UCSD-AML1 (cell line): Measurements from ENCODE around the gene RELN.

Experiments used
- DNase-seq: peaks from one replicate; lab custom pipeline; 2025; ENCODE audit not compliant: unreplicated experiment; lab: John Stamatoyannopoulos, UW

Gene RELN

DNA sequence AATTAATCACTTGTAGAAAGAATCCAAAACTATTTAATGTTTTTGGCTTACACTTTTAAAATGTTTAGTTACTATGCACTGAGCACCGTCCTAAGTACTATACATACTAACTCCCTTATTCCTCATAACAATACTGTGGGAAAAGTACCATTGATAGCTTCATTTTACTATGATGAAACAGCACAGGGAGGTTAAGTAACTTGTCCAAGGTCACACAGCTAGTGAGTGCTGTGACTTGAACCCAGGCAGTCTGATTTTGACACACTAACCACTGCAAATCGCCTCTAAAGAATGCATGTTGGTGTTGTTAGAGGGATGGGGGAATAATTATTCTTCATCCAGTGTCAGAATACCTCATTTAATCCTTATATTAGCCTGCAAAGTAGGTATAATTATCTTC is 1.9 kb upstream of the RELN start:
- no peak for DNase-seq

GRCh38 chr7:103990991-103991390 is 1.5 kb upstream of the RELN start:
- DNase-seq: no peak

DNA sequence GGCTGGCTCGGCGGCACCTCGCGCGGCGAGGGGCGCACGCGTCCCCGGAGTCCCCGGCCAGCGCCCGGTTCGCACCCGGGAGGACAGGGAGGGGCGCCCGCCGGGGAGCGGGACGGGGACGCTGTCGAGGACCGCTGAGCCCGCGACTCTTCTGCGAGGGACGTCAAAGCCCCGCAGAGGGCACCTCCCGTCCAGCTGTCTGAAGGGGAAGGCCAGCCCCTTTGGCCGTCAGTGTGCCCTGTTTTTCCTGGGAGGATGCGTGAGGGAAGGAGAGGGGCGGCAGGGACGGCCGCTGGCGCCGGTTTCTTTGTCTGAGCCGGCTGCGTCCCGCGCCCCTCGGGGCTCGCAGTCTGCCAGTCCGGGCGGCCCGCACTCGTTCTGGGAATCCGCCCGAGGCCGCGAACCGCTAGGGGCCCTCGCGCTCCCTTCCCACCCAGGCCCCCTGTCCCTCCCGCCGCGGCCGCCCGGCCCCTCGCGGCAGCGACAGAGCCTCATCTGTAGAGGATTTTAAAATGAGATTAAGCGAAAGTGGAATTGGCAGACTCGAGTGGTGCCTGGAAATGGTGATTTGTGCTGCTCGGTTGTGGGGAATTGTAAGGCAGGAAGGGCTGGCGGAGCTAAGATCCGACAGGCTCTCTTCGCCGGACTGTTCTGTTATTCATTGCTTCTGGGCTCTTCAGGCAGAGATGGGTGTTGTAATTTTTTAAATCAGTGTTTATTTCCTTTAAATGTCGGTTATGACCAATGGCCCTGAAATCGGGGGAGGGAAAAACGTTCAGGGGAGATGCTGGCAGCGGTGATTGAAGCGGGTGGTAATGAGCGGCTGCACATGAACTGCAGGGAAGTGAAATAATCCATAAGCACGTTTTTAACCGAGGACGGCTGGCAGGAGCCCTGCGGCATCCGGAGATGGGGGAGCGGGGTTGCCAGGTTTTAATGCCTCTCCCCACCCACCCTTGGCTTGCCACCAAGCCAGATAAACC is 618 bp upstream of the RELN start:
- no peak for DNase-seq

- DNase-seq: no peak
These were observed 824 bp downstream of the RELN start for GRCh38 chr7:103988468-103989199.

DNA sequence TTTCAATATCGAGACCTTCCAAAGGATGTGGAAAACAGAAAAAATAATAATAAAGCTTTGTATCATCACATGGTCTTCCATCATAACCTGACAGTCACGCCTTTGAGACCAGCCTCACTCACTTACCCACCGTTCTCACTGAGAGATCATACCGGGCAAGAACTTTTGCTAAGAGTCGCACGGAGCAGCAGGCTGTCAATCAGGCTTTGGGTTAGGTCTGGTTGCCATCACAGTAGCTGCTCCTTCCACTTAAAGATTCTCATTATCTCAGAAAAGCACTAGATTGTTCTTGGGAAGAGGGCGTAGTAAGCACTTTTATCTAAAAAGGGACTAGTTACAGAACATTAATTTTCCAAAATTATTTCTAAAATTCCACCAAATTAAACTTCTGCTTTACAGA is 2.0 kb downstream of the RELN start:
- DNase-seq: no peak

DNA sequence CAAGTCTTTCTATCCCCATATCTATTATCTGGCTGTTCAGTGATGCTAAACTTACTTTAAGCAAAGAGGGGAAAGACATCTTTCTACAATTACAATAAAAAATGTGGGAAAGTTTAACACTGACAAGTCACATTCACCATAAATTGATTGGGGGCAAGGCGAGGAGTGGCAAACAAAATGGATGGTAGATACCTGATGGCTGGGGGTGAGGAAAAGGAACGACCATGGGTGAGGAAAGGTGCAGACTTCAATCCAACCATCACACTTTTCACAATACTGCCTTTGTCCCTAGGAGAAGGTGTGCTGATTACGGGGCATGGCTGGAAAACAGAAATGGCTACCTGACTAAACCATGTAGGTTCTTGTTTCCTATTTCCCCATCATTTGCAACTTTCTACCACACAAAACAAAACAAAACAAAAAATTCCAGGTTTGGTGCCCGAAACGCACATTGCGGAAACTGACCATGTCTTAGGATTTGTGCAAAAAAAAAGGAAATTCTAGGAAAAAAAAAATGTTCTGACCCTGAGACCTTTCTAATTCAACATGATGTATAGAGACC is 3.8 kb downstream of the RELN start:
- no peak for DNase-seq

- DNase-seq: no peak
These were observed 5.4 kb downstream of the RELN start for GRCh38 chr7:103984050-103984449.

DNA sequence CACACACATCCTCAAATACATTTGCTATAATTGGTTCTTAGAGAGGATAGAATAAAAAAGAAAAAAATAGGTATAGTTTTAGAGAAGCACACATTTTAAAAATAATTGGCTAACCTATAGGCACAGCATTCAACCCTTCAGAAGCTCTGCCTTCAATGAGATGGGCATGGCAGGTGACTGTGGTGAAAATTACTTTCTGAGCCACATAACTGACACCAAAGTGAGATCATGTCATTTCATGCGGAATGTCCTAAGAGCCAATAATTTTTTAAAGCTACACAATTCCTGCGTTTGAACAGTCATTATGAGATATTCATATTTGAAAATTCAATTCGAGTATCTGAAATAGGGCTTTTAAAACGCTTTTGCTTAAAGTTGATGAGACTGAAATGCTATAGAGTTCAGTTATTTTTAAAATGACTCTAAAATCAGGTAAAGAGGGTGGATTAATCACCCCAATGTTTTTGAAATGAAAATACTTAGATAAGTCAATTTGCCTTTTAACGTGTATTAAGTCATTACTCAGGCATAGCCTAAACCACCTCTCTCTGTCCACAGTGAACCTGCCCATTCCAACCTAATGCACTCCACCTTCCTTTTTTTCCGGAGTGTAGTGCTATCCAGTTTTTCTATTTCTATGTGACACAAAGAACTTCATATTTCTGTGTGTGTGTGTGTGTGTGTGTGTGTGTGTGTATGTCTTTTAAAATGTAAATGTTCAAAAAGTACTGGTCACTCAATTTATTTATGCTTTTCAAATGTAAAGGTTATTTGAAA is 6.1 kb downstream of the RELN start:
- no peak for DNase-seq

GRCh38 chr7:103981003-103981423 is 8.4 kb downstream of the RELN start:
- no peak for DNase-seq

- DNase-seq: no peak
These were observed 16.6 kb downstream of the RELN start for GRCh38 chr7:103972779-103973434.

DNA sequence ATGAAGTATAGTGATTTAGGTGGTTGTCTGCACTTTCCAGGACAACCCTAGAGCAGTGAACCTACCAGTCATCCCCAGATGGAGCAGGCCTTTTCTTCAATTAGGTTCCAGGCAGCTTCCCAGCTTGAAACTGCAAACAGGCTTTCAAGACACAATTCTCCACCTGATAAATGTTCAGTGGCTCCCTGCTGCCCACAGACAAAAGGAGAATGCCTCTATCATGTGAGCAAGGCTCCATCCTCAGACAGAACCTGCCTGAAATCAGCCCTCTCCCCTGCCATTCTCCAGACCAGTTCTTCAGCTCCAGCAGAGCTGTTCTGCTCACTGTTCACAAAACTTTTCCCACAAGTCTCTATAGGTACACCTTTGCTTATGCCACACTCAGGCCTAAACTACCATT is 22.1 kb downstream of the RELN start:
- no peak for DNase-seq

DNA sequence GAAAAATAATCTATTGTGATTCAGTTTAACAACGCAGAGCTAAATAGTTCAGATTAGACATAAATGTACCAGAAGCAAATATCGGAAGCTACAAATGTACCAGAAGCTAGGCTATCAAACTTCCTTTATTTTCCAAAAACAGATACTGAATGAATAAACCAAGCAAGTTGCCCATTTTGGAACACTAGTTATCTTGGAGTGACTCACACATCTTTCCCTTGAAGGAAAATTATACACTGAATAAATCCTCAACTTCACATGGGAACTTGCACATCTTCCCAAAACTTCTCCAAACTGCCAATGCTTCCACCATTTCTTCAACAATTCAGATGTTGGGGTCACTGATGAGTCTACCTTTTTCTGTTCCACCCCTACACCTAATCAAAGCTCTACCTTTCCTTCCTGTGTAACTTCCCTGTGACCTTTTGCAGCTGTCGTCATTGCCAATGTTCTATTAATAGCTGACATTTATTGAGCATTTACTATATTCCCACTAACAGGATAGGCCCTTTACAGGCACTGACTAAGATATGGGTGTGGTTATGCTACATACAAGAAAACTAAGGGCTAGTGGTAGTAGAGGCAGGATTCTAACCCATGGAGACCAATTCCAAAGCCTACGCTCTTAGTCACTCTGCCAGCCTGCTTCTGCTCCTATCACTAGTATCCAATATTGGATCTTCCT is 22.7 kb downstream of the RELN start:
- no peak for DNase-seq

DNA sequence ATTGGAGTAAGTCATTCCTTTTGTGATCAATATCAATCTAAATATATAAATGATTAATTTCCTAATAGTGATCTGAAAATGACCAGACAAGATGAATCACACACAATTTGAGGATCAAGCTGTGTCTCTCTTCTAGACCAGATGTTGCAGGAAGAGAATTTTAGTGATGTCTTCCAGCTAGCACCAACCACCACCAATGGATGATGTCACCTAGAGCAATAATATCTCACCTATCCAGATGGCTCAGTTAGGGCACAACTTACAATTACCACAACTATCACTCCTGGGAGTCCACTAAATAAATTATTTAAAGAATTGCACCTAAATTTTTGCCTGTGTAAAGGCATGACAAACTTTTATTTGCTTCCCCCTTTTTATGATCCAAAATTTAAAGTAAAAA is 25.2 kb downstream of the RELN start:
- DNase-seq: no peak

GRCh38 chr7:103962070-103962469 is 27.4 kb downstream of the RELN start:
- no peak for DNase-seq

DNA sequence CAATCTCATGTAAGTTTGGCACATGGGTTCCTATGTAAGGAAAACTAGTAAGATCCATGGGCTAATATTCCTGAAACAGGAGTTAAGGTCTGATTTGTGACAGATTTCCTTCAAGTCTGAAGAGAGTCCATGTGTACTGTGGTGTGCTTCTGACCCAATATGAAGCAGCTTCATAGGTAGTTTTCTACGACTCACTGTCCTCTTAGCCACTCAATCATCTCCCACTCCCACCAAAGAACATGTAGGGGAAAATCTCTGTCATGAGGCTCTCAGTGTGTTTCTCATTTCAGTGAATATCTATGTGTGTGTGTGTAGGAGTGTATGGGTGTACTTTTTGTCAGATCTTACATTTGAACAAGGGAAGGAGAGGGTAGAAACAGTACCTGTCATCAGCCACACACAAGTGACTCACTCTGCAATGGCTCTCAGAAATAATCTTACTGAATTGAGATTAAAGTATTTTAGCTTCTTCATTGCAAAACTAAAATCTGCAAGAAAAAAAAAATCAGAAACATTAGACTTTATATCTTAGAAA is 31.1 kb downstream of the RELN start:
- DNase-seq: no peak

GRCh38 chr7:103955985-103956384 is 33.5 kb downstream of the RELN start:
- DNase-seq: no peak

GRCh38 chr7:103952408-103952807 is 37.0 kb downstream of the RELN start:
- no peak for DNase-seq

DNA sequence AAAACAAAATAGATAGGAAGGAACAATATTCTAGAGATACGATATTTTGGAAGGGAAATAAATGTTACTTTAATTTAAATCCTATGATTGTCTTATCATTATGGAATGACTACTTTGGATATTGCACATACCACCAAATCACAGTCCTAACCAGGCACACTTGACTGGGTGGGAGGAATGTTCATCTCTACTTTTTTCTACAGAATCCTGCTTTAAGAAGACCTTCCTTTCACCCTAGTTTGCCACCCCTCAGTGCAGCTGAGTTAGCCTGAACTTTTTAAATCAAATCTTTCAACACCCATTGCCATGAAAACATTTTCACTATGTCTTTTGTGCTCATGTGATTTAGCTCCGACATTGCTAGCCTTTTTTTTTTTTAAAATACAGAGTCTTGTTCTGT is 38.1 kb downstream of the RELN start:
- no peak for DNase-seq

DNA sequence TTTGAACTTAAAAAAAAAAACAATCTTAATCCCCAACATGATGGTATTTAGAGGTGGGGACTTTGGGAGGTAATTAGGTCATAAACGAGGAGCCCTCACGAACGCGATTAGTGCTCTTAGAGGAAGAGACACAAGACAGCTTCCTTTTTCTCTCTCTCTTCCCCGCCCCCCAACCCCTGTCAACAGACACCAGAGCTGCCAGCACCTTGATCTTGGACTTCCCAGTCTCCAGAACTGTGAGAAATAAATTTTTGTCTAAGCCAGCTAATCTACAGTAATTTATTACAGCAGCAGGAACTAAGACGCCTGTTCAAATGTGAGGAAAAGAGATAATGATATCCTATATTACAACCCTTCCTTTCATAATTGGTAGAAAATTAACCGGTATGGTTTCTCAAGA is 40.1 kb downstream of the RELN start:
- DNase-seq: no peak
